ENCODE results near the gene ZBTB46. TPM values are rescaled to one million over a fixed set of nuclear protein-coding genes. Genes with fewer than 3 reads are reported as not detected.
"Not testable (repeated sequence)": the region's sequence is repeated elsewhere in the genome, so short reads cannot be mapped to it uniquely, and the experiment has no call there.

The ZBTB46 gene
- total RNA-seq, 1 experiment from 2014 or later, result 27.1 TPM

DNA sequence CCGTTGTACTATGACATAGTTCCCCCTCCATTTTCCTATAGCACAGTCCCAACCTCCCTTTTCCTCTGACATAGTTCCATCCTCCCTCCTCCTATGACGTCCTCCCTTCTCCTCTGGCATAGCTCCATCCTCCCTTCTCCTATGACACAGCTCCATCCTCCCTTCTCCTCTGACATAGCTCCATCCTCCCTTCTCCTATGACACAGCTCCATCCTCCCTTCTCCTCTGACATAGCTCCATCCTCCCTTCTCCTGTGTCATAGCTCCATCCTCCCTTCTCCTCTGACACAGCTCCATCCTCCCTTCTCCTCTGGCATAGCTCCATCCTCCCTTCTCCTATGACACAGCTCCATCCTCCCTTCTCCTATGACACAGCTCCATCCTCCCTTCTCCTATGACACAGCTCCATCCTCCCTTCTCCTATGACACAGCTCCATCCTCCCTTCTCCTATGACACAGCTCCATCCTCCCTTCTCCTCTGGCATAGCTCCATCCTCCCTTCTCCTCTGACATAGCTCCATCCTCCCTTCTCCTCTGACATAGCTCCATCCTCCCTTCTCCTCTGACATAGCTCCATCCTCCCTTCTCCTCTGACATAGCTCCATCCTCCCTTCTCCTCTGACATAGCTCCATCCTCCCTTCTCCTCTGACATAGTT lies 108.0 kb downstream of the ZBTB46 start:
- not testable (repeated sequence) for H3K56ac ChIP-seq (ENCODE audit: insufficient read length, low read depth, low read length); H2BK120ac ChIP-seq (ENCODE audit: low read depth, low read length, poor library complexity, severe bottlenecking); H3K4me1 Mint-ChIP-seq; H3K18ac ChIP-seq (ENCODE audit: insufficient read length, low read depth, low read length); H3K27ac ChIP-seq (ENCODE audit: insufficient read length, low read depth, low read length); H2BK5ac ChIP-seq (ENCODE audit: insufficient read length, low read length); H4K5ac ChIP-seq (ENCODE audit: insufficient read length, low read depth, low read length); H3K79me2 ChIP-seq (ENCODE audit: insufficient read depth, low read length); H3T11ph ChIP-seq (ENCODE audit: low read length); H3K4me3 Mint-ChIP-seq; H3K27me3 ChIP-seq (ENCODE audit: insufficient read depth, low read length); H3K9me3 ChIP-seq (ENCODE audit: control insufficient read depth, low read depth, low read length); H3K79me1 ChIP-seq (ENCODE audit: insufficient read depth, low read depth, low read length, poor library complexity, severe bottlenecking); H3K9ac ChIP-seq (ENCODE audit: extremely low read depth, insufficient read length, low read length); H2BK20ac ChIP-seq (ENCODE audit: low read depth, low read length, poor library complexity, severe bottlenecking); H3K4me1 ChIP-seq (ENCODE audit: insufficient read depth, low read length); H3K27ac Mint-ChIP-seq; H3K27me3 Mint-ChIP-seq (ENCODE audit: low read depth); H3K9me3 Mint-ChIP-seq; H2BK15ac ChIP-seq (ENCODE audit: low read depth, low read length); H4K20me1 ChIP-seq (ENCODE audit: control insufficient read depth, insufficient read depth, insufficient read length); H2AK5ac ChIP-seq (ENCODE audit: insufficient read length, low read length); H4K8ac ChIP-seq (replicated peaks; ENCODE audit: insufficient read length, low read depth, low read length); H2BK12ac ChIP-seq (ENCODE audit: insufficient read length, low read depth, low read length); H3K4ac ChIP-seq (ENCODE audit: low read depth, low read length); H3K14ac ChIP-seq (ENCODE audit: insufficient read depth, low read length); H3K4me2 ChIP-seq (ENCODE audit: insufficient read depth, insufficient read length, low read length); H2AFZ ChIP-seq (ENCODE audit: low read length); H3K23ac ChIP-seq (ENCODE audit: insufficient read length, low read depth, low read length); DNase-seq; H3K23me2 ChIP-seq (ENCODE audit: insufficient read length, low read depth, low read length, poor library complexity, severe bottlenecking); H4K91ac ChIP-seq (ENCODE audit: insufficient read length, low read depth, low read length)
- WGBS (ENCODE audit: extremely low coverage, insufficient read length, low lambda C conversion rate), result no CpG with 5 or more reads among the region's 2 CpGs
- peaks cover 22 to 54% (median 47%) of the 10 kb centered on the region in 3 experiments for H3K36me3 Mint-ChIP-seq (ENCODE audit: insufficient read depth in 1 of 3, low read depth in 3 of 3)
